ENCODE measurements around the gene KIF13A.

DNA sequence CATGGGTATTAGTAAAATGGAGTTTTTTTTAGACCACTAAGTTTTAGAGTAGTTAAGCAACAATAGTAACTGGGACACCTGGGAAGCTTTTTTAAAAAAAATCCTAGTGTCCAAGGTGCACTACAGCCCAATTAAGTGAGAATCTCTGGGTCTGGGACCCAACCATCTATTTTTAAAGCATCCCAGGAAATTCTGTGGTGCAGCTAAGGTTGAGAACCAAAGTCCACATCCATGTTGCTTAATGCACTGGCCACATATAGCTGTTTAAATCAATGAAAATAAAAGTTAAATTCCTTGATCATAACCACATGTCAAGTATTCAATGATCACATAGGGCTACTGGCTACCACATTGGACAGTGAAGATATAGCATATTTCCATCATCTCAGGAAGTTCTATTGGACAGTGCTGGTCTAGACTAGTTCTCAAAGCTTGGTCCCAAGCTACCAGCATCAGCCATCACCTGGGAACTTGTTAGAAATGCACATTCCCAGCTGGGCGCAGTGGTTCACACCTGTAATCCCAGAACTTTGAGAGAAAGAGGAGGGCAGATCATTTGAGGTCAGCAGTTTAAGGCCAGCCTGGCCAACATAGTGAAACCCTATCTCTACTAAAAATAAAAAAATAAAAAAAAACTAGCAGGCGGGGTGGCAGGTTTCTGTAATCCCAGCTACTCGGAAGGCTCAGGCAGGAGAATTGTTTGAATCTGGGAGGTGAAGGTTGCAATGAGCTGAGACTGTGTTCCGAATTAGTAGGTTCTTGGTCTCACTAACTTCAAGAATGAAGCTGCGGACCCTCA lies 12.7 kb downstream of the KIF13A start:
- TF ChIP-seq, protein P1, sequence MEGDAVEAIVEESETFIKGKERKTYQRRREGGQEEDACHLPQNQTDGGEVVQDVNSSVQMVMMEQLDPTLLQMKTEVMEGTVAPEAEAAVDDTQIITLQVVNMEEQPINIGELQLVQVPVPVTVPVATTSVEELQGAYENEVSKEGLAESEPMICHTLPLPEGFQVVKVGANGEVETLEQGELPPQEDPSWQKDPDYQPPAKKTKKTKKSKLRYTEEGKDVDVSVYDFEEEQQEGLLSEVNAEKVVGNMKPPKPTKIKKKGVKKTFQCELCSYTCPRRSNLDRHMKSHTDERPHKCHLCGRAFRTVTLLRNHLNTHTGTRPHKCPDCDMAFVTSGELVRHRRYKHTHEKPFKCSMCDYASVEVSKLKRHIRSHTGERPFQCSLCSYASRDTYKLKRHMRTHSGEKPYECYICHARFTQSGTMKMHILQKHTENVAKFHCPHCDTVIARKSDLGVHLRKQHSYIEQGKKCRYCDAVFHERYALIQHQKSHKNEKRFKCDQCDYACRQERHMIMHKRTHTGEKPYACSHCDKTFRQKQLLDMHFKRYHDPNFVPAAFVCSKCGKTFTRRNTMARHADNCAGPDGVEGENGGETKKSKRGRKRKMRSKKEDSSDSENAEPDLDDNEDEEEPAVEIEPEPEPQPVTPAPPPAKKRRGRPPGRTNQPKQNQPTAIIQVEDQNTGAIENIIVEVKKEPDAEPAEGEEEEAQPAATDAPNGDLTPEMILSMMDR (IDR thresholded peaks at IDR 0.05), result no peak
- TF ChIP-seq EZH2phosphoT487 (IDR thresholded peaks at IDR 0.05) (no peak), EZH2 (IDR thresholded peaks at IDR 0.05) (no peak)
